Measurements from ENCODE around the gene ARID5A.

ARID5A gene

GRCh38 chr2:96577501-96577900 lies 40.9 kb downstream of the ARID5A start:
- Histone ChIP-seq H3K4me1 (ENCODE audit: control insufficient read depth, insufficient read depth, low read length, poor library complexity, severe bottlenecking) (no peaks in the 10 kb centered on the region), H3K4me3 (ENCODE audit: insufficient read depth, low read depth, low read length, poor library complexity, severe bottlenecking) (no peak overlapping the region), H3K36me3 (ENCODE audit: control insufficient read depth, insufficient read depth, low read length) (no peaks in the 10 kb centered on the region), H3K27ac (ENCODE audit: insufficient read depth, low read length, poor library complexity, severe bottlenecking) (no peak overlapping the region), H3K9me3 (ENCODE audit: control insufficient read depth, low read length) (no peaks in the 10 kb centered on the region), H3K27me3 (replicated peaks; ENCODE audit: control insufficient read depth, insufficient read depth, low read length, poor library complexity, severe bottlenecking) (no peaks in the 10 kb centered on the region)
- DNase-seq, result no peak

GRCh38 chr2:96578731-96579130 lies 42.2 kb downstream of the ARID5A start:
- H3K4me3 ChIP-seq (ENCODE audit: insufficient read depth, low read depth, low read length, poor library complexity, severe bottlenecking), result no peak overlapping the region
- no peak overlapping the region for H3K27ac ChIP-seq (ENCODE audit: insufficient read depth, low read length, poor library complexity, severe bottlenecking)
- H3K27me3 ChIP-seq (replicated peaks; ENCODE audit: control insufficient read depth, insufficient read depth, low read length, poor library complexity, severe bottlenecking), result no peaks in the 10 kb centered on the region
- DNase-seq, result no peak
- no peaks in the 10 kb centered on the region for H3K9me3 ChIP-seq (ENCODE audit: control insufficient read depth, low read length)
- no peaks in the 10 kb centered on the region for H3K36me3 ChIP-seq (ENCODE audit: control insufficient read depth, insufficient read depth, low read length)
- H3K4me1 ChIP-seq (ENCODE audit: control insufficient read depth, insufficient read depth, low read length, poor library complexity, severe bottlenecking), result no peaks in the 10 kb centered on the region

- Histone ChIP-seq H3K36me3 (ENCODE audit: control insufficient read depth, insufficient read depth, low read length) (no peaks in the 10 kb centered on the region), H3K27me3 (replicated peaks; ENCODE audit: control insufficient read depth, insufficient read depth, low read length, poor library complexity, severe bottlenecking) (no peaks in the 10 kb centered on the region), H3K27ac (ENCODE audit: insufficient read depth, low read length, poor library complexity, severe bottlenecking) (no peak overlapping the region), H3K4me1 (ENCODE audit: control insufficient read depth, insufficient read depth, low read length, poor library complexity, severe bottlenecking) (no peaks in the 10 kb centered on the region), H3K4me3 (ENCODE audit: insufficient read depth, low read depth, low read length, poor library complexity, severe bottlenecking) (no peak overlapping the region), H3K9me3 (ENCODE audit: control insufficient read depth, low read length) (no peaks in the 10 kb centered on the region)
- no peak for DNase-seq
Measured at GRCh38 chr2:96579422-96579821, 42.9 kb downstream of the ARID5A start.

GRCh38 chr2:96580771-96581170 lies 44.2 kb downstream of the ARID5A start:
- no peak overlapping the region for H3K4me3 ChIP-seq (ENCODE audit: insufficient read depth, low read depth, low read length, poor library complexity, severe bottlenecking)
- H3K4me1 ChIP-seq (ENCODE audit: control insufficient read depth, insufficient read depth, low read length, poor library complexity, severe bottlenecking), result no peaks in the 10 kb centered on the region
- no peaks in the 10 kb centered on the region for H3K36me3 ChIP-seq (ENCODE audit: control insufficient read depth, insufficient read depth, low read length)
- no peak for DNase-seq
- H3K27ac ChIP-seq (ENCODE audit: insufficient read depth, low read length, poor library complexity, severe bottlenecking), result no peak overlapping the region
- no peaks in the 10 kb centered on the region for H3K9me3 ChIP-seq (ENCODE audit: control insufficient read depth, low read length)
- no peaks in the 10 kb centered on the region for H3K27me3 ChIP-seq (replicated peaks; ENCODE audit: control insufficient read depth, insufficient read depth, low read length, poor library complexity, severe bottlenecking)

GRCh38 chr2:96584017-96584416 lies 47.5 kb downstream of the ARID5A start:
- no peaks in the 10 kb centered on the region for H3K4me1 ChIP-seq (ENCODE audit: control insufficient read depth, insufficient read depth, low read length, poor library complexity, severe bottlenecking)
- H3K27ac ChIP-seq (ENCODE audit: insufficient read depth, low read length, poor library complexity, severe bottlenecking), result no peak overlapping the region
- H3K27me3 ChIP-seq (replicated peaks; ENCODE audit: control insufficient read depth, insufficient read depth, low read length, poor library complexity, severe bottlenecking), result no peaks in the 10 kb centered on the region
- DNase-seq, result no peak
- no peaks in the 10 kb centered on the region for H3K9me3 ChIP-seq (ENCODE audit: control insufficient read depth, low read length)
- H3K36me3 ChIP-seq (ENCODE audit: control insufficient read depth, insufficient read depth, low read length), result no peaks in the 10 kb centered on the region
- no peak overlapping the region for H3K4me3 ChIP-seq (ENCODE audit: insufficient read depth, low read depth, low read length, poor library complexity, severe bottlenecking)

- Histone ChIP-seq H3K4me1 (ENCODE audit: control insufficient read depth, insufficient read depth, low read length, poor library complexity, severe bottlenecking) (no peaks in the 10 kb centered on the region), H3K36me3 (ENCODE audit: control insufficient read depth, insufficient read depth, low read length) (peaks cover 13% of the 10 kb centered on the region), H3K9me3 (ENCODE audit: control insufficient read depth, low read length) (no peaks in the 10 kb centered on the region), H3K27ac (ENCODE audit: insufficient read depth, low read length, poor library complexity, severe bottlenecking) (no peak overlapping the region), H3K4me3 (ENCODE audit: insufficient read depth, low read depth, low read length, poor library complexity, severe bottlenecking) (no peak overlapping the region), H3K27me3 (replicated peaks; ENCODE audit: control insufficient read depth, insufficient read depth, low read length, poor library complexity, severe bottlenecking) (no peaks in the 10 kb centered on the region)
- DNase-seq, result no peak
Measured at GRCh38 chr2:96587843-96588242, 51.3 kb downstream of the ARID5A start.

GRCh38 chr2:96591054-96591453 lies 54.5 kb downstream of the ARID5A start:
- no peak for DNase-seq
- H3K36me3 ChIP-seq (ENCODE audit: control insufficient read depth, insufficient read depth, low read length), result peaks cover 28% of the 10 kb centered on the region

GRCh38 chr2:96591494-96591893 lies 54.9 kb downstream of the ARID5A start:
- Histone ChIP-seq H3K9me3 (ENCODE audit: control insufficient read depth, low read length) (no peaks in the 10 kb centered on the region), H3K4me3 (ENCODE audit: insufficient read depth, low read depth, low read length, poor library complexity, severe bottlenecking) (no peak overlapping the region), H3K4me1 (ENCODE audit: control insufficient read depth, insufficient read depth, low read length, poor library complexity, severe bottlenecking) (peaks cover 20% of the 10 kb centered on the region), H3K27ac (ENCODE audit: insufficient read depth, low read length, poor library complexity, severe bottlenecking) (no peak overlapping the region), H3K36me3 (ENCODE audit: control insufficient read depth, insufficient read depth, low read length) (peaks cover 31% of the 10 kb centered on the region), H3K27me3 (replicated peaks; ENCODE audit: control insufficient read depth, insufficient read depth, low read length, poor library complexity, severe bottlenecking) (no peaks in the 10 kb centered on the region)
- no peak for DNase-seq

More at GRCh38 chr2:96591054-96591453, 54.5 kb downstream of the ARID5A start:
- Histone ChIP-seq H3K9me3 (ENCODE audit: control insufficient read depth, low read length) (no peaks in the 10 kb centered on the region), H3K4me1 (ENCODE audit: control insufficient read depth, insufficient read depth, low read length, poor library complexity, severe bottlenecking) (peaks cover 20% of the 10 kb centered on the region), H3K27ac (ENCODE audit: insufficient read depth, low read length, poor library complexity, severe bottlenecking) (no peak overlapping the region), H3K4me3 (ENCODE audit: insufficient read depth, low read depth, low read length, poor library complexity, severe bottlenecking) (no peak overlapping the region), H3K27me3 (replicated peaks; ENCODE audit: control insufficient read depth, insufficient read depth, low read length, poor library complexity, severe bottlenecking) (no peaks in the 10 kb centered on the region)

- H3K4me1 ChIP-seq (ENCODE audit: control insufficient read depth, insufficient read depth, low read length, poor library complexity, severe bottlenecking), result peaks cover 20% of the 10 kb centered on the region
- H3K27ac ChIP-seq (ENCODE audit: insufficient read depth, low read length, poor library complexity, severe bottlenecking), result peak overlapping the region; percentile 47
- H3K36me3 ChIP-seq (ENCODE audit: control insufficient read depth, insufficient read depth, low read length), result peaks cover 47% of the 10 kb centered on the region
- H3K9me3 ChIP-seq (ENCODE audit: control insufficient read depth, low read length), result no peaks in the 10 kb centered on the region
- no peaks in the 10 kb centered on the region for H3K27me3 ChIP-seq (replicated peaks; ENCODE audit: control insufficient read depth, insufficient read depth, low read length, poor library complexity, severe bottlenecking)
- DNase-seq, result no peak
- H3K4me3 ChIP-seq (ENCODE audit: insufficient read depth, low read depth, low read length, poor library complexity, severe bottlenecking), result no peak overlapping the region
Measured at GRCh38 chr2:96594282-96594681, 57.7 kb downstream of the ARID5A start.

- Histone ChIP-seq H3K4me3 (ENCODE audit: insufficient read depth, low read depth, low read length, poor library complexity, severe bottlenecking) (no peak overlapping the region), H3K9me3 (ENCODE audit: control insufficient read depth, low read length) (no peaks in the 10 kb centered on the region), H3K4me1 (ENCODE audit: control insufficient read depth, insufficient read depth, low read length, poor library complexity, severe bottlenecking) (peaks cover 20% of the 10 kb centered on the region), H3K36me3 (ENCODE audit: control insufficient read depth, insufficient read depth, low read length) (peaks cover 49% of the 10 kb centered on the region), H3K27me3 (replicated peaks; ENCODE audit: control insufficient read depth, insufficient read depth, low read length, poor library complexity, severe bottlenecking) (no peaks in the 10 kb centered on the region), H3K27ac (ENCODE audit: insufficient read depth, low read length, poor library complexity, severe bottlenecking) (peak overlapping the region; percentile 47)
- peak in 1 of 3 donors; percentile 8 for DNase-seq
Measured at GRCh38 chr2:96594691-96595152, 58.2 kb downstream of the ARID5A start.

All from effector memory CD4-positive, alpha-beta T cell (primary cell).